ENCODE results near the gene KCNT1.

- TF ChIP-seq, protein P1, sequence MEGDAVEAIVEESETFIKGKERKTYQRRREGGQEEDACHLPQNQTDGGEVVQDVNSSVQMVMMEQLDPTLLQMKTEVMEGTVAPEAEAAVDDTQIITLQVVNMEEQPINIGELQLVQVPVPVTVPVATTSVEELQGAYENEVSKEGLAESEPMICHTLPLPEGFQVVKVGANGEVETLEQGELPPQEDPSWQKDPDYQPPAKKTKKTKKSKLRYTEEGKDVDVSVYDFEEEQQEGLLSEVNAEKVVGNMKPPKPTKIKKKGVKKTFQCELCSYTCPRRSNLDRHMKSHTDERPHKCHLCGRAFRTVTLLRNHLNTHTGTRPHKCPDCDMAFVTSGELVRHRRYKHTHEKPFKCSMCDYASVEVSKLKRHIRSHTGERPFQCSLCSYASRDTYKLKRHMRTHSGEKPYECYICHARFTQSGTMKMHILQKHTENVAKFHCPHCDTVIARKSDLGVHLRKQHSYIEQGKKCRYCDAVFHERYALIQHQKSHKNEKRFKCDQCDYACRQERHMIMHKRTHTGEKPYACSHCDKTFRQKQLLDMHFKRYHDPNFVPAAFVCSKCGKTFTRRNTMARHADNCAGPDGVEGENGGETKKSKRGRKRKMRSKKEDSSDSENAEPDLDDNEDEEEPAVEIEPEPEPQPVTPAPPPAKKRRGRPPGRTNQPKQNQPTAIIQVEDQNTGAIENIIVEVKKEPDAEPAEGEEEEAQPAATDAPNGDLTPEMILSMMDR (conservative IDR thresholded peaks at IDR 0.05): no peak
- TF ChIP-seq EZH2 (IDR thresholded peaks at IDR 0.05; ENCODE audit: low read depth): no peak
Observed at GRCh38 chr9:135773530-135774238, 71.7 kb downstream of the KCNT1 start.
